Bone marrow (tissue), 2 donors: ENCODE measurements around the gene ARHGAP15.

Source experiments
- DNase-seq, 2 donors: peaks; one replicate each; lab custom pipeline; 2025; lab: John Stamatoyannopoulos, UW

The ARHGAP15 gene

GRCh38 chr2:143144813-143145455 lies 15.7 kb downstream of the ARHGAP15 start:
- no peak for DNase-seq

- DNase-seq: no peak
These were observed 17.1 kb downstream of the ARHGAP15 start for GRCh38 chr2:143146366-143146765.

- DNase-seq: no peak
These were observed 17.8 kb downstream of the ARHGAP15 start for GRCh38 chr2:143146815-143147530.

GRCh38 chr2:143148011-143148410 lies 18.8 kb downstream of the ARHGAP15 start:
- DNase-seq: no peak

GRCh38 chr2:143148757-143149156 lies 19.5 kb downstream of the ARHGAP15 start:
- no peak for DNase-seq

- peak in 1 of 2 donors; percentile 84 for DNase-seq
These were observed 21.1 kb downstream of the ARHGAP15 start for GRCh38 chr2:143150287-143150686.

- DNase-seq: no peak
These were observed 22.0 kb downstream of the ARHGAP15 start for GRCh38 chr2:143151111-143151752.

- no peak for DNase-seq
These were observed 23.0 kb downstream of the ARHGAP15 start for GRCh38 chr2:143152219-143152618.

- peak in 1 of 2 donors; percentile 23 for DNase-seq
These were observed 23.4 kb downstream of the ARHGAP15 start for GRCh38 chr2:143152637-143153036.

- no peak for DNase-seq
These were observed 26.4 kb downstream of the ARHGAP15 start for GRCh38 chr2:143155661-143156060.

GRCh38 chr2:143157001-143157400 lies 27.8 kb downstream of the ARHGAP15 start:
- no peak for DNase-seq

- DNase-seq: no peak
These were observed 28.2 kb downstream of the ARHGAP15 start for GRCh38 chr2:143157418-143157817.

- no peak for DNase-seq
These were observed 28.9 kb downstream of the ARHGAP15 start for GRCh38 chr2:143158098-143158497.

GRCh38 chr2:143158551-143159485 lies 29.6 kb downstream of the ARHGAP15 start:
- DNase-seq: no peak

GRCh38 chr2:143159486-143159840 lies 30.2 kb downstream of the ARHGAP15 start:
- DNase-seq: no peak

GRCh38 chr2:143160732-143161707 lies 31.8 kb downstream of the ARHGAP15 start:
- no peak for DNase-seq

GRCh38 chr2:143162123-143162837 lies 33.1 kb downstream of the ARHGAP15 start:
- peak in 1 of 2 donors; percentile 60 for DNase-seq

GRCh38 chr2:143162997-143163396 lies 33.8 kb downstream of the ARHGAP15 start:
- no peak for DNase-seq

- no peak for DNase-seq
These were observed 34.3 kb downstream of the ARHGAP15 start for GRCh38 chr2:143163499-143163898.

GRCh38 chr2:143165291-143165690 lies 36.1 kb downstream of the ARHGAP15 start:
- no peak for DNase-seq
